HUDEP-2 (cell line): ENCODE results near the gene TEX50.
A peak's percentile ranks its signal among the peaks of the same experiment; 100 is the strongest.
"Not testable (repeated sequence)": the region's sequence is repeated elsewhere in the genome, so short reads cannot be mapped to it uniquely, and the experiment has no call there.

Source experiments
- DNase-seq, 76 experiments: peaks; one replicate each; lab custom pipeline; 2025; ENCODE audit not compliant: unreplicated experiment in 76 of 76; lab: John Stamatoyannopoulos, UW

Gene TEX50

GRCh38 chr1:173635116-173635515, at the start of gene TEX50:
Gene TEX50, plus strand, starts transcription at chr1:173635338. Its CDS starts 184 bp downstream, at chr1:173635522.
- no peak for DNase-seq

- peak in 58 of 76 experiments; percentile 1 to 80 (median 41) for DNase-seq
Observed at GRCh38 chr1:173590557-173590956, 44.6 kb upstream of the TEX50 start.

- not testable (repeated sequence) for DNase-seq
Observed at GRCh38 chr1:173591138-173591537, 44.0 kb upstream of the TEX50 start.

- DNase-seq, result no peak
Observed at GRCh38 chr1:173596097-173596825, 38.9 kb upstream of the TEX50 start.

GRCh38 chr1:173601588-173601987, 33.5 kb upstream of the TEX50 start:
- DNase-seq, result no peak

GRCh38 chr1:173603056-173603591, 32.0 kb upstream of the TEX50 start, which contains the start of gene SLC9C2:
Gene SLC9C2, minus strand, starts transcription at chr1:173603072. Its CDS starts 1,296 bp downstream, at chr1:173601776.
- no peak for DNase-seq

- DNase-seq, result no peak
Observed at GRCh38 chr1:173608503-173609216, 26.5 kb upstream of the TEX50 start.

GRCh38 chr1:173613086-173613485, 22.1 kb upstream of the TEX50 start:
- not testable (repeated sequence) for DNase-seq

GRCh38 chr1:173616859-173617258, 18.3 kb upstream of the TEX50 start:
- DNase-seq, result no peak

- no peak for DNase-seq
Observed at GRCh38 chr1:173627269-173627668, 7.9 kb upstream of the TEX50 start.

- DNase-seq, result peak in 1 of 76 experiments; percentile 6
Observed at GRCh38 chr1:173628888-173629287, 6.2 kb upstream of the TEX50 start.

- not testable (repeated sequence) for DNase-seq
Observed at GRCh38 chr1:173637236-173638042, 2.3 kb downstream of the TEX50 start.

- no peak for DNase-seq
Observed at GRCh38 chr1:173638043-173639021, 3.2 kb downstream of the TEX50 start.

- no peak for DNase-seq
Observed at GRCh38 chr1:173639102-173639501, 4.0 kb downstream of the TEX50 start.

- not testable (repeated sequence) for DNase-seq
Observed at GRCh38 chr1:173642450-173643139, 7.5 kb downstream of the TEX50 start.

- DNase-seq, result no peak
Observed at GRCh38 chr1:173646656-173647055, 11.5 kb downstream of the TEX50 start.

- DNase-seq, result no peak
Observed at GRCh38 chr1:173648880-173649605, 13.9 kb downstream of the TEX50 start.

GRCh38 chr1:173660306-173660705, 25.2 kb downstream of the TEX50 start:
- no peak for DNase-seq
